GM12873 (cell line): ENCODE measurements around the gene WEE2.

Experiments
- TF ChIP-seq, protein P1 (sequence below): IDR thresholded peaks from 2 replicates; pipeline ENCODE4 v1.5.1; 2012; ENCODE audit warnings: low read depth, mild to moderate bottlenecking, moderate library complexity, low read length, control low read depth; ENCODE audit not compliant: insufficient read depth; ENCODE audit errors: missing control alignments

WEE2 gene

DNA sequence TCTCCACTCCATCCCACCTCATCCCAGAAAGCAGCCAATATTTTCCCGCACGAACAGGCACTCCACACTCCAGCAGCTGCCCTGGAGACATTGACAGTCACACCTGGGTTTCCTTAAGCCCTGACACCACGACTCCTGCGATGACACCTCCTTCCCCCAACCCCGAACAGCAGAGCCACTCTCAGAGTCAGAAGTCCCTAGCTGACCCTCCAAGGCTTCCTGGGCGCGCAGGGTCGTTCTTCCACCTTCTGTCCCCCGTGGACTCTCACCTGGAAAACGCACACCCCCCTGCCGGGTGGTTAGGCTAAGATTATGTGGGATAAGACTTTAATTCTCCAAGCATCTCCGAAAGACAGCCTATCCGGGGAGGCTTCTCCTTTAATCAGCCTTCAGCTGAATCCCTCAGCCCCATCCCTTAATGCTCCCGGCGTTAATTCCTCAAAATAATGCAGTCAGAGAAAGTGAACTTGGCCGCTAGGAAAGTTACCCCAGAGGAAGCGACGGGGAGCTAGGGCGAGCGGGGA lies 7.2 kb upstream of the WEE2 start:
- TF ChIP-seq, protein P1, sequence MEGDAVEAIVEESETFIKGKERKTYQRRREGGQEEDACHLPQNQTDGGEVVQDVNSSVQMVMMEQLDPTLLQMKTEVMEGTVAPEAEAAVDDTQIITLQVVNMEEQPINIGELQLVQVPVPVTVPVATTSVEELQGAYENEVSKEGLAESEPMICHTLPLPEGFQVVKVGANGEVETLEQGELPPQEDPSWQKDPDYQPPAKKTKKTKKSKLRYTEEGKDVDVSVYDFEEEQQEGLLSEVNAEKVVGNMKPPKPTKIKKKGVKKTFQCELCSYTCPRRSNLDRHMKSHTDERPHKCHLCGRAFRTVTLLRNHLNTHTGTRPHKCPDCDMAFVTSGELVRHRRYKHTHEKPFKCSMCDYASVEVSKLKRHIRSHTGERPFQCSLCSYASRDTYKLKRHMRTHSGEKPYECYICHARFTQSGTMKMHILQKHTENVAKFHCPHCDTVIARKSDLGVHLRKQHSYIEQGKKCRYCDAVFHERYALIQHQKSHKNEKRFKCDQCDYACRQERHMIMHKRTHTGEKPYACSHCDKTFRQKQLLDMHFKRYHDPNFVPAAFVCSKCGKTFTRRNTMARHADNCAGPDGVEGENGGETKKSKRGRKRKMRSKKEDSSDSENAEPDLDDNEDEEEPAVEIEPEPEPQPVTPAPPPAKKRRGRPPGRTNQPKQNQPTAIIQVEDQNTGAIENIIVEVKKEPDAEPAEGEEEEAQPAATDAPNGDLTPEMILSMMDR: no peak

DNA sequence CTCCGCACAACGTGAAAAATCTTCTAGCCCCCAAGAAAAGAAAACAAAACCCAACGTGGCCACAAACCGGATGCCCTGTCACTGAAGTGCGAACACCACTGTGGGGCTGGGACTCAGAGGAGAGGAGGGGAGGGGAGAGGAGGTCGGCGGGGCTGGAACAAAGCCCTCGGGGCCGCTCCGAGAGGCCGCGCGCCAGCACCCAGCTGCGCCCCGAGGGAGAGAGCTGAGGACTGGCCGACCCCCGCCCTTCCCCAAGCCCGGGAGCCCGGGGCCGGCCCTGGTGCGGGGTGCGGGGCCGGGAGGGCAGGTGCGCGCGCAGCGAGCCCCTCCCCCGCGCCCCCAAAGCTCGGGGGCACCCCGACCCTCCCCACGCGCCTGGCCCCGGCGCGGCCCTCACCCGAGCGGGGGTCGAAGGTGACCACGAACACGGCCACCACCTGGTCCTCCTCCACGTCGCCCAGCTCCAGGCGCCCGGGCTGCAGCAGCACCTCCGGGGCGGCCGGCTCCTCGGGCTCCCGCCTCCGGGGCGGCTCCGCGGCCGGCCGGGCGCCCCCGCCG lies 6.6 kb upstream of the WEE2 start:
- TF ChIP-seq, protein P1: no peak

- TF ChIP-seq, protein P1: no peak
Measured at GRCh38 chr7:141702047-141702567, 6.0 kb upstream of the WEE2 start, which contains the start of gene DENND11. DENND11 (minus strand) TSS chr7:141702166; CDS start chr7:141702153, 13 bp downstream.

DNA sequence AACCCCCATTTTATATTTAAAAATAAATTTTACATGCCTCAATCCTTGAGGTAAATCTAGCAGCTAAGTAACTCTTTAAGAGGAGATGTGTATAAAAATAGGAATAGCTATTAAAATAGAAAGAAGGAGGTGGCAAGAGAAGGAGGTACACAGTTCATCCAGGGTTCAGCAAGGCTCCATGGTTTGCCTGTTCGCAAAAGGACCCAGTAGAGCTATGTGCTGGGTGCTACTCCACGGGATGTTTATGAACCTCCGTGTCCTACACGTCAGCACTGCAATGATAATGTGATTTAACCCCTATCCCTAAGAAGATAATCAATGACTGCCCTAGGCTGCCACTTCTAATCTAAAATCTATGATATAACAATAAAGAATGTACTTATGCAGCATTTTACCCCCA lies 5.3 kb upstream of the WEE2 start:
- TF ChIP-seq, protein P1: no peak

GRCh38 chr7:141704112-141704511 lies 4.0 kb upstream of the WEE2 start:
- TF ChIP-seq, protein P1: no peak

GRCh38 chr7:141704741-141705140 lies 3.4 kb upstream of the WEE2 start:
- TF ChIP-seq, protein P1: no peak

DNA sequence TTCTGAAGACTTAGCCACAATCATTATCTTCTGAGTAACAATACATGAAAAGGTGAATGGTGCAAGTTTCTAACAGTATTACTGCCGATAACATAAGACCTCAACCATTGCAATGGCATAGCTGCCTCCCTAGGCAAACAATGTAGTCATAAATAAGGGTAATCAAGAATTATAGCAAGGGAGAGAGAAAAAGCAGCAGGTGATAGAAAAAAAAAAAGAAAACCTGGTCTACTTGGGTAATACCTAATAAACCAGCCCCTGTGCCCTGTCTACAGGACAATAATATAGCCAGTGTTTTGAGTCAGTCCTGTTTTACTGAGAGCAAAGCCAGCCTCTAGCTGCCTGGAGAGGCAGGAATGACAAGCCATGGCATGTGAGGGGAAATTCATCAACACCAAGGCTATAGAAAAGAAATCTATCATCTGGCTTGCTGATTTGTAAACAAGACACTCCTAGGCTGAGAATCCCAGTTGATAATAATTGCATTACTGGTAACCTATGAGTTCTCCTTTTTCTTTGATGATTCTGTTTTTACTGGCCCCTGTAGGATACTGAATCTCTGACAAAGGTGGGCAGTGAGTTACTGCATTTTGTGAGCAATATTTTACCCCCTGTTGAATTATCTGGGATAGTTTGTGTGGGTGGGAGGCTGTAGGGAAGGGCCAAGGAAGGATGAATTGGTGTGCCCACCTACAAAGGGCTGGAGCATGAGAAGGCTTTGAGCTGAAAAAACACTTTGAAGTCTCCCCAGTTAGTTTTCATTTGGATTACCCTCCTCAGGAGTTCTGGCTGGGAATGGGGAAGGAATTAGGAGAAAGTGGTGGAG lies 1.7 kb upstream of the WEE2 start:
- TF ChIP-seq, protein P1: no peak
